GM12892 (cell line): ENCODE data around the gene TMEM14A.

ENCODE experiments used
- DNase-seq: peaks from one replicate; pipeline ENCODE4 v3.0.0; 2011; ENCODE audit not compliant: insufficient read length
- FAIRE-seq: peaks from 2 replicates; lab custom pipeline; 2011; peaks lifted over from hg19 to GRCh38; lab: Jason Lieb, UNC
- POLR2A ChIP-seq: IDR thresholded peaks from 2 replicates; pipeline ENCODE4 v1.6.1; 2011; ENCODE audit warnings: low read depth, low read length, control low read depth
- POLR2AphosphoS5 ChIP-seq: IDR thresholded peaks from 2 replicates; pipeline ENCODE4 v1.6.1; 2011; ENCODE audit warnings: low read depth, low read length, control low read depth
- TAF1 ChIP-seq: IDR thresholded peaks from 2 replicates; pipeline ENCODE4 v1.6.1; 2011; ENCODE audit warnings: low read depth, mild to moderate bottlenecking, control low read depth, low read length, borderline replicate concordance

The TMEM14A gene

GRCh38 chr6:52727908-52728307, 57.0 kb downstream of the TMEM14A start:
- DNase-seq (no peak), FAIRE-seq (no peak)
- TF ChIP-seq POLR2A, result no peak
- TF ChIP-seq POLR2AphosphoS5, result no peak
- no peak for TF ChIP-seq TAF1

- FAIRE-seq (no peak), DNase-seq (no peak)
- no peak for TF ChIP-seq POLR2A
- no peak for TF ChIP-seq POLR2AphosphoS5
- TF ChIP-seq TAF1, result no peak
These were observed 57.5 kb downstream of the TMEM14A start for GRCh38 chr6:52728394-52728793.

- FAIRE-seq (no peak), DNase-seq (no peak)
- no peak for TF ChIP-seq TAF1
These were observed 58.7 kb downstream of the TMEM14A start for GRCh38 chr6:52729576-52729975.

- TF ChIP-seq TAF1 (no peak), POLR2A (no peak), POLR2AphosphoS5 (no peak)
- FAIRE-seq, result no peak
- DNase-seq, result no peak
These were observed 60.8 kb downstream of the TMEM14A start for GRCh38 chr6:52731719-52732118.

- FAIRE-seq (no peak), DNase-seq (no peak)
- no peak for TF ChIP-seq POLR2A
- no peak for TF ChIP-seq POLR2AphosphoS5
- no peak for TF ChIP-seq TAF1
These were observed 62.3 kb downstream of the TMEM14A start for GRCh38 chr6:52733172-52733571.

GRCh38 chr6:52734072-52734471, 63.2 kb downstream of the TMEM14A start:
- no peak for TF ChIP-seq POLR2A
- TF ChIP-seq POLR2AphosphoS5, result no peak
- no peak for TF ChIP-seq TAF1

GRCh38 chr6:52735071-52735470, 64.2 kb downstream of the TMEM14A start:
- FAIRE-seq, result no peak
- no peak for TF ChIP-seq POLR2A
- TF ChIP-seq POLR2AphosphoS5, result no peak
- TF ChIP-seq TAF1, result no peak

More at GRCh38 chr6:52734072-52734471, 63.2 kb downstream of the TMEM14A start:
- DNase-seq (no peak), FAIRE-seq (no peak)

GRCh38 chr6:52736145-52736544, 65.2 kb downstream of the TMEM14A start:
- FAIRE-seq (no peak), DNase-seq (no peak)
- TF ChIP-seq POLR2A (no peak), POLR2AphosphoS5 (no peak), TAF1 (no peak)

More at GRCh38 chr6:52735071-52735470, 64.2 kb downstream of the TMEM14A start:
- no peak for DNase-seq
